ENCODE results near the gene CDH4.

Gene CDH4

GRCh38 chr20:61773926-61774587 is 522.0 kb downstream of the CDH4 start:
- Histone ChIP-seq H3K4me3 (ENCODE audit: low read depth, low read length) (no peak overlapping the region), H3K36me3 (ENCODE audit: control insufficient read depth, insufficient read depth, low read length) (no peaks in the 10 kb centered on the region), H3K27me3 (ENCODE audit: control insufficient read depth, insufficient read depth, low read length) (no peaks in the 10 kb centered on the region), H3K9me3 (ENCODE audit: control insufficient read depth, insufficient read depth, low read length) (no peaks in the 10 kb centered on the region), H3K9ac (ENCODE audit: low read depth, low read length) (no peak overlapping the region), H3K4me1 (ENCODE audit: control insufficient read depth, insufficient read depth, low read length) (no peaks in the 10 kb centered on the region)

GRCh38 chr20:61775423-61775822 is 523.4 kb downstream of the CDH4 start:
- no peak overlapping the region for H3K4me3 ChIP-seq (ENCODE audit: low read depth, low read length)
- no peak overlapping the region for H3K9ac ChIP-seq (ENCODE audit: low read depth, low read length)
- no peaks in the 10 kb centered on the region for H3K4me1 ChIP-seq (ENCODE audit: control insufficient read depth, insufficient read depth, low read length)
- H3K9me3 ChIP-seq (ENCODE audit: control insufficient read depth, insufficient read depth, low read length) = no peaks in the 10 kb centered on the region
- H3K36me3 ChIP-seq (ENCODE audit: control insufficient read depth, insufficient read depth, low read length) = no peaks in the 10 kb centered on the region
- H3K27me3 ChIP-seq (ENCODE audit: control insufficient read depth, insufficient read depth, low read length) = no peaks in the 10 kb centered on the region

GRCh38 chr20:61776491-61777075 is 524.5 kb downstream of the CDH4 start:
- Histone ChIP-seq H3K9me3 (ENCODE audit: control insufficient read depth, insufficient read depth, low read length) (no peaks in the 10 kb centered on the region), H3K4me3 (ENCODE audit: low read depth, low read length) (no peak overlapping the region), H3K36me3 (ENCODE audit: control insufficient read depth, insufficient read depth, low read length) (no peaks in the 10 kb centered on the region), H3K9ac (ENCODE audit: low read depth, low read length) (no peak overlapping the region), H3K27me3 (ENCODE audit: control insufficient read depth, insufficient read depth, low read length) (no peaks in the 10 kb centered on the region), H3K4me1 (ENCODE audit: control insufficient read depth, insufficient read depth, low read length) (no peaks in the 10 kb centered on the region)

- no peaks in the 10 kb centered on the region for H3K4me1 ChIP-seq (ENCODE audit: control insufficient read depth, insufficient read depth, low read length)
- no peaks in the 10 kb centered on the region for H3K36me3 ChIP-seq (ENCODE audit: control insufficient read depth, insufficient read depth, low read length)
- H3K9me3 ChIP-seq (ENCODE audit: control insufficient read depth, insufficient read depth, low read length) = no peaks in the 10 kb centered on the region
- no peak overlapping the region for H3K9ac ChIP-seq (ENCODE audit: low read depth, low read length)
- no peaks in the 10 kb centered on the region for H3K27me3 ChIP-seq (ENCODE audit: control insufficient read depth, insufficient read depth, low read length)
- no peak overlapping the region for H3K4me3 ChIP-seq (ENCODE audit: low read depth, low read length)
Measured at GRCh38 chr20:61777773-61778494, 525.9 kb downstream of the CDH4 start.

- Histone ChIP-seq H3K4me1 (ENCODE audit: control insufficient read depth, insufficient read depth, low read length) (no peaks in the 10 kb centered on the region), H3K27me3 (ENCODE audit: control insufficient read depth, insufficient read depth, low read length) (no peaks in the 10 kb centered on the region), H3K4me3 (ENCODE audit: low read depth, low read length) (no peak overlapping the region), H3K36me3 (ENCODE audit: control insufficient read depth, insufficient read depth, low read length) (no peaks in the 10 kb centered on the region), H3K9me3 (ENCODE audit: control insufficient read depth, insufficient read depth, low read length) (no peaks in the 10 kb centered on the region), H3K9ac (ENCODE audit: low read depth, low read length) (no peak overlapping the region)
Measured at GRCh38 chr20:61778495-61778863, 526.4 kb downstream of the CDH4 start.

- H3K4me3 ChIP-seq (ENCODE audit: low read depth, low read length) = no peak overlapping the region
- H3K36me3 ChIP-seq (ENCODE audit: control insufficient read depth, insufficient read depth, low read length) = no peaks in the 10 kb centered on the region
- H3K27me3 ChIP-seq (ENCODE audit: control insufficient read depth, insufficient read depth, low read length) = no peaks in the 10 kb centered on the region
- H3K4me1 ChIP-seq (ENCODE audit: control insufficient read depth, insufficient read depth, low read length) = no peaks in the 10 kb centered on the region
- H3K9ac ChIP-seq (ENCODE audit: low read depth, low read length) = no peak overlapping the region
- H3K9me3 ChIP-seq (ENCODE audit: control insufficient read depth, insufficient read depth, low read length) = no peaks in the 10 kb centered on the region
Measured at GRCh38 chr20:61779176-61779965, 527.3 kb downstream of the CDH4 start.

- no peaks in the 10 kb centered on the region for H3K4me1 ChIP-seq (ENCODE audit: control insufficient read depth, insufficient read depth, low read length)
- no peak overlapping the region for H3K4me3 ChIP-seq (ENCODE audit: low read depth, low read length)
- H3K27me3 ChIP-seq (ENCODE audit: control insufficient read depth, insufficient read depth, low read length) = no peaks in the 10 kb centered on the region
- H3K9me3 ChIP-seq (ENCODE audit: control insufficient read depth, insufficient read depth, low read length) = no peaks in the 10 kb centered on the region
- H3K9ac ChIP-seq (ENCODE audit: low read depth, low read length) = no peak overlapping the region
- H3K36me3 ChIP-seq (ENCODE audit: control insufficient read depth, insufficient read depth, low read length) = no peaks in the 10 kb centered on the region
Measured at GRCh38 chr20:61780066-61780465, 528.0 kb downstream of the CDH4 start.

GRCh38 chr20:61784801-61785566 is 532.9 kb downstream of the CDH4 start:
- H3K9ac ChIP-seq (ENCODE audit: low read depth, low read length) = no peak overlapping the region
- no peaks in the 10 kb centered on the region for H3K4me1 ChIP-seq (ENCODE audit: control insufficient read depth, insufficient read depth, low read length)
- H3K9me3 ChIP-seq (ENCODE audit: control insufficient read depth, insufficient read depth, low read length) = no peaks in the 10 kb centered on the region
- H3K27me3 ChIP-seq (ENCODE audit: control insufficient read depth, insufficient read depth, low read length) = no peaks in the 10 kb centered on the region
- H3K4me3 ChIP-seq (ENCODE audit: low read depth, low read length) = no peak overlapping the region
- no peaks in the 10 kb centered on the region for H3K36me3 ChIP-seq (ENCODE audit: control insufficient read depth, insufficient read depth, low read length)

GRCh38 chr20:61785567-61785816 is 533.4 kb downstream of the CDH4 start:
- Histone ChIP-seq H3K27me3 (ENCODE audit: control insufficient read depth, insufficient read depth, low read length) (no peaks in the 10 kb centered on the region), H3K9ac (ENCODE audit: low read depth, low read length) (no peak overlapping the region), H3K9me3 (ENCODE audit: control insufficient read depth, insufficient read depth, low read length) (no peaks in the 10 kb centered on the region), H3K4me1 (ENCODE audit: control insufficient read depth, insufficient read depth, low read length) (no peaks in the 10 kb centered on the region), H3K4me3 (ENCODE audit: low read depth, low read length) (no peak overlapping the region), H3K36me3 (ENCODE audit: control insufficient read depth, insufficient read depth, low read length) (no peaks in the 10 kb centered on the region)

- Histone ChIP-seq H3K36me3 (ENCODE audit: control insufficient read depth, insufficient read depth, low read length) (no peaks in the 10 kb centered on the region), H3K4me3 (ENCODE audit: low read depth, low read length) (no peak overlapping the region), H3K9ac (ENCODE audit: low read depth, low read length) (no peak overlapping the region), H3K4me1 (ENCODE audit: control insufficient read depth, insufficient read depth, low read length) (no peaks in the 10 kb centered on the region), H3K27me3 (ENCODE audit: control insufficient read depth, insufficient read depth, low read length) (no peaks in the 10 kb centered on the region), H3K9me3 (ENCODE audit: control insufficient read depth, insufficient read depth, low read length) (no peaks in the 10 kb centered on the region)
Measured at GRCh38 chr20:61786230-61786629, 534.2 kb downstream of the CDH4 start.

GRCh38 chr20:61788343-61788742 is 536.3 kb downstream of the CDH4 start:
- Histone ChIP-seq H3K9ac (ENCODE audit: low read depth, low read length) (no peak overlapping the region), H3K9me3 (ENCODE audit: control insufficient read depth, insufficient read depth, low read length) (no peaks in the 10 kb centered on the region), H3K36me3 (ENCODE audit: control insufficient read depth, insufficient read depth, low read length) (no peaks in the 10 kb centered on the region), H3K27me3 (ENCODE audit: control insufficient read depth, insufficient read depth, low read length) (no peaks in the 10 kb centered on the region), H3K4me3 (ENCODE audit: low read depth, low read length) (no peak overlapping the region), H3K4me1 (ENCODE audit: control insufficient read depth, insufficient read depth, low read length) (no peaks in the 10 kb centered on the region)
